HCT116 (cell line): ENCODE measurements around the gene DNAJC18. TPM values are rescaled to one million over a fixed set of nuclear protein-coding genes. Genes with fewer than 3 reads are reported as not detected.

Source experiments
- ATAC-seq: fragments of 200-7000 bp; cut with Tn5 transposase; 2 replicates; pipeline ENCODE4 v1.9.1; 2020; ENCODE audit warnings: mild to moderate bottlenecking, moderate library complexity
- BruUV-seq: library from RNA; stranded (reverse); fragments of 400-500 nt; replicated peaks from 2 replicates; lab custom pipeline; 2021; lab: Mats Ljungman, UMichigan
- CTCF ChIA-PET: fragments of 300-600 bp; sonication (Branson Sonifier 250); formaldehyde crosslinking; loops from one replicate; lab custom pipeline; 2021; ENCODE audit warnings: antibody characterized with exemption; lab: Charles Lee
- POLR2A ChIA-PET: fragments of 300-600, 350-600 bp; sonication (Branson Sonifier 250); formaldehyde crosslinking; loops from one replicate; lab custom pipeline; 2021; ENCODE audit warnings: antibody characterized with exemption; lab: Charles Lee
- RAD21 ChIA-PET, 2 experiments: fragments of 300-600 bp; sonication (Branson Sonifier 250); formaldehyde crosslinking; loops; one replicate each; lab custom pipeline; 2023; ENCODE audit warnings: low total read pairs in 2 of 2; ENCODE audit not compliant: uncharacterized antibody in 2 of 2, unreplicated experiment in 2 of 2, low non-redundant PET in 1 of 2; lab: Charles Lee
- DNase-seq: peaks from one replicate; pipeline ENCODE4 v3.0.0-alpha.2; 2010; ENCODE audit warnings: low read depth, low spot score
- H2AFZ ChIP-seq: fragments of 200-600 bp; shearing (Covaris generic), sonication (generic); 2 replicates; pipeline ENCODE4 v1.6.1; 2017; ENCODE audit warnings: low read depth, mixed run types, mixed read lengths, antibody characterized with exemption, low read length; ENCODE audit not compliant: poor library complexity, severe bottlenecking
- H3K27ac ChIP-seq: 2 replicates; pipeline ENCODE4 v1.5.1; 2012; ENCODE audit warnings: low read depth, low read length
- H3K27me3 ChIP-seq: fragments of 200-600 bp; sonication (generic); 2 replicates; pipeline ENCODE4 v1.6.1; 2016; ENCODE audit warnings: mixed run types, low read length, mixed read lengths; ENCODE audit not compliant: insufficient read depth
- H3K36me3 ChIP-seq, 2 experiments: fragments of 200-500 bp in 1 of 2; fragments of 200-600 bp in 1 of 2; sonication (Bioruptor generic) in 1 of 2; sonication (generic) in 1 of 2; 2 replicates each; pipeline versions ENCODE4 v1.5.1 to v1.6.1; 2014 to 2016; ENCODE audit warnings: low read length in 2 of 2, inconsistent platforms in 1 of 2, mixed read lengths in 1 of 2, mixed run types in 1 of 2; ENCODE audit not compliant: insufficient read depth in 2 of 2, control insufficient read depth in 1 of 2
- H3K4me1 ChIP-seq, 2 experiments: fragments of 200-600 bp in 1 of 2; sonication (generic) in 1 of 2; 2 replicates each; pipeline versions ENCODE4 v1.5.1 to v1.6.1; 2012 to 2017; ENCODE audit warnings: low read length in 2 of 2, inconsistent platforms in 1 of 2, mild to moderate bottlenecking in 1 of 2, mixed read lengths in 1 of 2, mixed run types in 1 of 2, moderate library complexity in 1 of 2; ENCODE audit not compliant: insufficient read depth in 2 of 2, control insufficient read depth in 1 of 2
- H3K4me2 ChIP-seq: fragments of 200-600 bp; sonication (generic); 2 replicates; pipeline ENCODE4 v1.6.1; 2017; ENCODE audit warnings: mixed run types, low read length, mixed read lengths
- H3K4me3 ChIP-seq, 2 experiments: fragments of 200-600 bp in 1 of 2; sonication (generic) in 1 of 2; replicated peaks in 1 of 2; 2 replicates each; pipeline ENCODE4 v1.5.1; 2011 to 2016; ENCODE audit warnings: low read length in 2 of 2, control low read depth in 1 of 2, low read depth in 1 of 2, mild to moderate bottlenecking in 1 of 2, mixed read lengths in 1 of 2, mixed run types in 1 of 2
- H3K79me2 ChIP-seq: fragments of 200-600 bp; sonication (generic); 2 replicates; pipeline ENCODE4 v1.6.1; 2017; ENCODE audit warnings: mild to moderate bottlenecking, mixed run types, low read length, moderate library complexity, mixed read lengths; ENCODE audit not compliant: insufficient read depth
- H3K9ac ChIP-seq: fragments of 200-600 bp; sonication (generic); 2 replicates; pipeline ENCODE4 v1.6.1; 2016; ENCODE audit warnings: low read length, mixed read lengths
- H3K9me2 ChIP-seq: fragments of 200-600 bp; sonication (generic), shearing (Covaris generic); 2 replicates; pipeline ENCODE4 v1.6.1; 2017; ENCODE audit warnings: mixed run types, mild to moderate bottlenecking, moderate library complexity; ENCODE audit not compliant: insufficient read depth
- H3K9me3 ChIP-seq, 2 experiments: fragments of 200-500 bp in 1 of 2; fragments of 200-600 bp in 1 of 2; sonication (Bioruptor generic) in 1 of 2; sonication (generic) in 1 of 2; 2 replicates each; pipeline ENCODE4 v1.6.1; 2014 to 2017; ENCODE audit warnings: low read length in 2 of 2, mixed read lengths in 2 of 2, inconsistent platforms in 1 of 2, low read depth in 1 of 2, mild to moderate bottlenecking in 1 of 2, mixed run types in 1 of 2, moderate library complexity in 1 of 2; ENCODE audit not compliant: control insufficient read depth in 1 of 2, insufficient read depth in 1 of 2
- H4K20me1 ChIP-seq: fragments of 200-600 bp; sonication (generic), shearing (Covaris generic); 2 replicates; pipeline ENCODE4 v1.6.1; 2017; ENCODE audit warnings: mixed run types, mild to moderate bottlenecking, moderate library complexity; ENCODE audit not compliant: insufficient read depth
- POLR2AphosphoS5 ChIP-seq: IDR thresholded peaks from 2 replicates; pipeline ENCODE4 v1.6.1; 2011; ENCODE audit warnings: mild to moderate bottlenecking, low read depth, low read length, moderate library complexity
- REST ChIP-seq: IDR thresholded peaks from 2 replicates; pipeline ENCODE4 v1.6.1; 2012; ENCODE audit warnings: low read depth
- SIN3A ChIP-seq: IDR thresholded peaks from 2 replicates; pipeline ENCODE4 v1.6.1; 2012; ENCODE audit warnings: low read depth
- intact Hi-C: fragments of 100-400 bp; cut with micrococcal nuclease; formaldehyde crosslinking; loops from 2 replicates; pipeline ENCODE4 v1.10.0; 2022
- total RNA-seq: library from RNA; stranded (reverse); gene quantifications from one replicate; pipeline ENCODE4 v1.2.1, GENCODE V29; 2021; ENCODE audit not compliant: unreplicated experiment

The DNAJC18 gene
- total RNA-seq, 1 experiment from 2014 or later, result 5.7 TPM

- TSS peak; percentile 87 for BruUV-seq
- intact Hi-C loops, result no loop called here
- RAD21 ChIA-PET, result no interaction called here
- H3K4me2 ChIP-seq, result peak overlapping the region; percentile 70
- H3K79me2 ChIP-seq, result no peaks in the 10 kb centered on the region
- no peak overlapping the region for H2AFZ ChIP-seq
- H3K36me3 ChIP-seq, result no peaks in the 10 kb centered on the region
- peak overlapping the region; percentile 64 for H3K9ac ChIP-seq
- H3K4me1 ChIP-seq, result peaks cover 11 to 19% of the 10 kb centered on the region in 2 experiments
- no peaks in the 10 kb centered on the region for H3K9me2 ChIP-seq
- H3K9me3 ChIP-seq, result no peaks in the 10 kb centered on the region
- no peak for DNase-seq
- H4K20me1 ChIP-seq, result no peaks in the 10 kb centered on the region
- POLR2A ChIA-PET, result interaction anchor here (1.0 kb wide), 2 partner anchors 11 to 109 kb away, joined by 3 to 4 read pairs; partner anchors contain the start of gene MATR3
- no peaks in the 10 kb centered on the region for H3K27me3 ChIP-seq
- CTCF ChIA-PET, result interaction anchor here (0.6 to 1.8 kb wide), 9 partner anchors 10 to 565 kb away, joined by 3 to 4 read pairs (median 3); no protein-coding TSS in a partner anchor
- TF ChIP-seq SIN3A (0 out of 2 replicates have a peak, but pooled peaks have one; percentile 37), POLR2AphosphoS5 (peak; percentile 17; the same call in 1 of the 2 replicates), REST (no peak)
- H3K4me3 ChIP-seq, result peak overlapping the region; percentile 49 to 58
- peak; percentile 11 for ATAC-seq
- H3K27ac ChIP-seq, result peak overlapping the region; percentile 92
These were observed 35.9 kb downstream of the DNAJC18 start for GRCh38 chr5:139403418-139403786.
